Measurements from ENCODE around the gene CCL5. TPM values are rescaled to one million over a fixed set of nuclear protein-coding genes. Genes with fewer than 3 reads are reported as not detected.

The CCL5 gene
- total RNA-seq, 1 experiment from 2014 or later, result not detected

- Histone ChIP-seq H3K27me3 (ENCODE audit: insufficient read depth, low read length) (no peaks in the 10 kb centered on the region), H2BK15ac (ENCODE audit: low read depth, low read length) (no peak overlapping the region), H3K9ac (ENCODE audit: extremely low read depth, insufficient read length, low read length) (no peak overlapping the region), H4K91ac (ENCODE audit: insufficient read length, low read depth, low read length) (no peak overlapping the region), H3K4me1 (ENCODE audit: insufficient read depth, low read length) (peaks cover 2% of the 10 kb centered on the region; the same call in 1 of the 2 replicates), H2BK120ac (ENCODE audit: low read depth, low read length, poor library complexity, severe bottlenecking) (no peak overlapping the region), H2BK5ac (ENCODE audit: insufficient read length, low read length) (no peak overlapping the region), H2AK5ac (ENCODE audit: insufficient read length, low read length) (no peak overlapping the region), H4K20me1 (ENCODE audit: control insufficient read depth, insufficient read depth, insufficient read length) (no peaks in the 10 kb centered on the region), H2AFZ (ENCODE audit: low read length) (no peak overlapping the region), H3K18ac (ENCODE audit: insufficient read length, low read depth, low read length) (no peak overlapping the region), H3K79me1 (ENCODE audit: insufficient read depth, low read depth, low read length, poor library complexity, severe bottlenecking) (no peaks in the 10 kb centered on the region), H3K79me2 (ENCODE audit: insufficient read depth, low read length) (no peaks in the 10 kb centered on the region), H2BK20ac (ENCODE audit: low read depth, low read length, poor library complexity, severe bottlenecking) (no peak overlapping the region), H3K4ac (ENCODE audit: low read depth, low read length) (no peak overlapping the region), H4K8ac (replicated peaks; ENCODE audit: insufficient read length, low read depth, low read length) (no peak overlapping the region), H3K56ac (ENCODE audit: insufficient read length, low read depth, low read length) (no peak overlapping the region), H2BK12ac (ENCODE audit: insufficient read length, low read depth, low read length) (no peak overlapping the region), H3K27ac (ENCODE audit: insufficient read length, low read depth, low read length) (no peak overlapping the region), H3K14ac (ENCODE audit: insufficient read depth, low read length) (no peak overlapping the region), H3K23ac (ENCODE audit: insufficient read length, low read depth, low read length) (no peak overlapping the region), H3K4me2 (ENCODE audit: insufficient read depth, insufficient read length, low read length) (no peak overlapping the region), H3K9me3 (ENCODE audit: control insufficient read depth, low read depth, low read length) (no peaks in the 10 kb centered on the region), H3T11ph (ENCODE audit: low read length) (no peak overlapping the region), H4K5ac (ENCODE audit: insufficient read length, low read depth, low read length) (no peak overlapping the region), H3K23me2 (ENCODE audit: insufficient read length, low read depth, low read length, poor library complexity, severe bottlenecking) (no peaks in the 10 kb centered on the region)
- Mint-ChIP-seq H3K4me3 (no peak overlapping the region), H3K36me3 (ENCODE audit: insufficient read depth in 1 of 3, low read depth in 3 of 3) (no peaks in the 10 kb centered on the region), H3K9me3 (no peaks in the 10 kb centered on the region), H3K27ac (no peak overlapping the region), H3K4me1 (peaks cover 15 to 20% of the 10 kb centered on the region in 2 experiments), H3K27me3 (ENCODE audit: low read depth) (no peaks in the 10 kb centered on the region; the same call in 1 of the 2 replicates)
- no CpG with 5 or more reads among the region's 4 CpGs for WGBS (ENCODE audit: extremely low coverage, insufficient read length, low lambda C conversion rate)
- no peak for TF ChIP-seq CTCF (conservative IDR thresholded peaks at IDR 0.05)
- DNase-seq, result no peak
Observed at GRCh38 chr17:35893751-35894150, 13.6 kb upstream of the CCL5 start.

All from H9 (cell line).